AG10803 (cell line): Measurements from ENCODE around the gene XG.
A peak's percentile ranks its signal among the peaks of the same experiment; 100 is the strongest.
"Not testable (repeated sequence)": the region's sequence is repeated elsewhere in the genome, so short reads cannot be mapped to it uniquely, and the experiment has no call there.

Experiments used
- DNase-seq: peaks from one replicate; pipeline ENCODE4 v3.0.0; 2010; ENCODE audit warnings: low read depth
- H3K4me3 ChIP-seq: 2 replicates; pipeline ENCODE4 v1.5.1; 2011; ENCODE audit warnings: mild to moderate bottlenecking, low read length, control low read depth
- TF ChIP-seq, protein P1 (sequence below): conservative IDR thresholded peaks from 2 replicates; pipeline ENCODE4 v1.5.1; 2011; ENCODE audit warnings: mild to moderate bottlenecking, low read length, control low read depth, inconsistent platforms

Gene XG

GRCh38 chrX:2785538-2785937 lies 33.7 kb downstream of the XG start:
- TF ChIP-seq, protein P1, sequence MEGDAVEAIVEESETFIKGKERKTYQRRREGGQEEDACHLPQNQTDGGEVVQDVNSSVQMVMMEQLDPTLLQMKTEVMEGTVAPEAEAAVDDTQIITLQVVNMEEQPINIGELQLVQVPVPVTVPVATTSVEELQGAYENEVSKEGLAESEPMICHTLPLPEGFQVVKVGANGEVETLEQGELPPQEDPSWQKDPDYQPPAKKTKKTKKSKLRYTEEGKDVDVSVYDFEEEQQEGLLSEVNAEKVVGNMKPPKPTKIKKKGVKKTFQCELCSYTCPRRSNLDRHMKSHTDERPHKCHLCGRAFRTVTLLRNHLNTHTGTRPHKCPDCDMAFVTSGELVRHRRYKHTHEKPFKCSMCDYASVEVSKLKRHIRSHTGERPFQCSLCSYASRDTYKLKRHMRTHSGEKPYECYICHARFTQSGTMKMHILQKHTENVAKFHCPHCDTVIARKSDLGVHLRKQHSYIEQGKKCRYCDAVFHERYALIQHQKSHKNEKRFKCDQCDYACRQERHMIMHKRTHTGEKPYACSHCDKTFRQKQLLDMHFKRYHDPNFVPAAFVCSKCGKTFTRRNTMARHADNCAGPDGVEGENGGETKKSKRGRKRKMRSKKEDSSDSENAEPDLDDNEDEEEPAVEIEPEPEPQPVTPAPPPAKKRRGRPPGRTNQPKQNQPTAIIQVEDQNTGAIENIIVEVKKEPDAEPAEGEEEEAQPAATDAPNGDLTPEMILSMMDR: no peak
- H3K4me3 ChIP-seq: no peak overlapping the region
- no peak for DNase-seq

GRCh38 chrX:2788980-2789379 lies 37.1 kb downstream of the XG start:
- no peak overlapping the region for H3K4me3 ChIP-seq
- TF ChIP-seq, protein P1: no peak
- DNase-seq: no peak

GRCh38 chrX:2789569-2789968 lies 37.7 kb downstream of the XG start:
- TF ChIP-seq, protein P1: no peak
- no peak overlapping the region for H3K4me3 ChIP-seq
- no peak for DNase-seq

DNA sequence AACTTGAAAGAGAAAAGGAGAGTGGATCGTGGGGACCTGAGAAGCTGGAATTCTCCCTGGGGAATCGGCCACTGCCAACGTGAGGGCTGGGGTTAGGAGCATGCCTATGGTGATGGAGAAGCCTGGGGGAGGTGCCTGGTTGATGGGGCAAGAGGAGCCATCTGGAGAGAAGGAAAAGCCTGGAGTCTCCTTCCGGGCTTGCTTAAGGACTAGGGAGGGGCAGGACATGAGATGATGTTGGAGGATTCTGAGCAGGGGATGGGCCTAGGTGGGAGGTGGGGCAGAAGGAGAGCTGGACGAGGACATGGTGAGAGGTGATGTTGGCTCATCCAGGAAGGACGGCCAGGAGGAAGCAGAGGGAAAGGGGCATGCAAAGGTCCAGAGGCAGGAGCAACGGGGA lies 41.9 kb downstream of the XG start:
- DNase-seq: peak; percentile 3
- TF ChIP-seq, protein P1: no peak
- H3K4me3 ChIP-seq: no peak overlapping the region

GRCh38 chrX:2794336-2794735 lies 42.5 kb downstream of the XG start:
- no peak overlapping the region for H3K4me3 ChIP-seq
- no peak for DNase-seq
- TF ChIP-seq, protein P1: no peak

GRCh38 chrX:2796808-2797207 lies 45.0 kb downstream of the XG start:
- not testable (repeated sequence) for DNase-seq

GRCh38 chrX:2799369-2799768 lies 47.5 kb downstream of the XG start:
- TF ChIP-seq, protein P1: no peak
- DNase-seq: no peak
- no peak overlapping the region for H3K4me3 ChIP-seq

More at GRCh38 chrX:2796808-2797207, 45.0 kb downstream of the XG start:
- H3K4me3 ChIP-seq: not testable (repeated sequence)

GRCh38 chrX:2799980-2800379 lies 48.1 kb downstream of the XG start:
- not testable (repeated sequence) for DNase-seq, H3K4me3 ChIP-seq
